UCSD-AML1 (cell line): ENCODE results near the gene MSL2.
"Not testable (repeated sequence)": the region's sequence is repeated elsewhere in the genome, so short reads cannot be mapped to it uniquely, and the experiment has no call there.

Experiments
- DNase-seq: peaks from one replicate; lab custom pipeline; 2025; ENCODE audit not compliant: unreplicated experiment; lab: John Stamatoyannopoulos, UW

The MSL2 gene

GRCh38 chr3:136146981-136147729 is 49.0 kb downstream of the MSL2 start:
- DNase-seq, result no peak

- DNase-seq, result not testable (repeated sequence)
Observed at GRCh38 chr3:136144397-136144796, 51.7 kb downstream of the MSL2 start.

- DNase-seq, result no peak
Observed at GRCh38 chr3:136142592-136142991, 53.5 kb downstream of the MSL2 start.

DNA sequence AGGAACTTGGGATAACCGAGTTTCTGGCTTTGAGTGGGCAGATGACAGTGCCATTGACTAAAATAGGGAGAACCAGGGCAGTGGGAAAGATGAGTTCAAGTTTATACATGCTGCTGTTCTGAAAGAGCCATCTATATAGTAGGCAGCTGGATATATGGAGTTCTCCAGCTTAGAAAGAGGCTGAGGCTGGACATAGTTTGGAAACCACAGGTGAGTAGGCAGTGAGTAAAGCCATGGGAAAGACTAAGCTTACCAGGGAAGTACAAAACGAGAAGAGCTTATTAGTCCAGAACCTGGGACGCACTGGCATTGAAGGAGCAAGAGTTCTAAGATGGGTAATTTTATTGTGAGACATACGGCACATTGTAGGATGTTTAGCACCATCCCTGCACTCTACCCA is 54.2 kb downstream of the MSL2 start:
- no peak for DNase-seq

GRCh38 chr3:136141291-136141785 is 54.8 kb downstream of the MSL2 start:
- no peak for DNase-seq

DNA sequence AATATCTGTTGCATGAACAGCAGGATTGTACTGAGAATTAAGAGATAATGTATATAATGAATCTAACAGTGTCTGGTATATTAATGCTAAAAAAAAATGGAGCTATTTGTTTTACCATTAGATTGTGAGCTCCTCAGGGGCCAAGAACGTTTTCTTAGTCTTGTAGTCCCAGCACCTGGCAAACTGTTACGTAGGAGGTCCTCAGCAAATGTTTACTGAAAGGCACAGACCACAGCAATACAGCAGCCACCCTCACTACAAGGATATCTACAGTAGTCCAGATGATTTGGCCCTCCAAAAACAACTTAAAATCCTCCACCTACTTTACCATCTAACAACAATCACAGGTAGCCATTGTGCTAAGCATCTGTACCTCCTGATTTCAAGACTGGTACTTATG is 59.7 kb downstream of the MSL2 start:
- DNase-seq, result no peak

- DNase-seq, result no peak
Observed at GRCh38 chr3:136135039-136135802, 60.9 kb downstream of the MSL2 start.

GRCh38 chr3:136134091-136134490 is 62.0 kb downstream of the MSL2 start:
- DNase-seq, result no peak

- not testable (repeated sequence) for DNase-seq
Observed at GRCh38 chr3:136131647-136132046, 64.5 kb downstream of the MSL2 start.

DNA sequence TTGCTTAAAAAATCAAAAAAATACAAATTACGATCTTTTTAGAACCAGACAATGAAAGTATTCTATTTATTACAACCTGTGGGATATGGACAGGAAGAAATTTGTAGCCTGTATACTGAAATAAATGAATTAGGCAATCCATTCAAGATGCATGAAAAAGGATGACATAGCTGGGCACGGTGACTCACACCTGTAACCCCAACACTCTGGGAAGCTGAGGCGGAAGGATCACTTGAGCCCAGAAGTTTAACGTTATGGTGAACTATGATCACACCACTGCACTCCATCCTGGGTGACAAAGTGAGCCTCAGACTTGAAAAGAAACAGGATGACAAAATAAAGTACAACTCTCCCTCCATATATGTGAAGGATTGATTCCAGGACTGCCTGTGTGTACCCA is 74.1 kb downstream of the MSL2 start:
- DNase-seq, result no peak

DNA sequence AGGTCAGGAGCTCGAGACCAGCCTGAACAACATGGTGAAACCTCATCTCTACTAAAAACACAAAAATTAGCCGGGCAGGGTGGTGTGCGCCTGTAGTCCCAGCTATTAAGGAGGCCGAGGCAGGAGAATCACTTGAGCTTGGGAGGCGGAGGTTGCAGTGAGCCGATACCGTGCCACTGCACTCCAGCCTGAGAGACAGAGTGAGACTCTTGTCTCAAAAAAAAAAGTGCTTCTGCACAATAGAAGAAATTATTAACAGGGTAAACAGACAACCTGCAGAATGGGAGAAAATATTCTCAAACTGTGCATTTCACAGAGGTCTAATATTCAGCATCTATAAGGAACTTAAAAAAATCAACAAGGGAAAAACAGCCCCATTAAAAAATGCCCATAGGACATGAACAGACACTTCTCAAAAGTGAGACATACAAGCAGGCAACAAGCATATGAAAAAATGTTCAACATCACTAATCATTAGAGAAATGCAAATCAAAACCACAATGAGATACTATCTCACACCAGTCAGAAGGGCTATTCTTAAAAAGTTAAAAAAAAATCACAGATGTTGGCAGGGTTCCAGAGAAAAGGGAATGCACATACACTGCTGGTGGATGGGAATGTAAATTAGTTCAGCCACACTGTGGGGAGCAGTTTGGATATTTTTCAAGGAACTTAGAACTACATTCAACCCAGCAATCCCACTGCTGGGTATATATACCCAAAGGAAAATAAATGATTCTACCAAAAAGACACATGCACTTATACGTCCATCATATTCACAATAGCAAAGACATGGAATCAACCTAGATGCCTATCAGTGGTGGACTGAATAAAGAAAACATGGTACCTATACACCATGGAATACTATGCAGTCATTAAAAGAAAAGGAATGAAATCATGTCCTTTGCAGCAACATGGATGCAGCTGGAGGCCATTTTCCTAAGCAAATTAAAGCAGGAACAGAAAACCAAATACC is 75.5 kb downstream of the MSL2 start:
- no peak for DNase-seq

- not testable (repeated sequence) for DNase-seq
Observed at GRCh38 chr3:136119783-136120182, 76.4 kb downstream of the MSL2 start.

DNA sequence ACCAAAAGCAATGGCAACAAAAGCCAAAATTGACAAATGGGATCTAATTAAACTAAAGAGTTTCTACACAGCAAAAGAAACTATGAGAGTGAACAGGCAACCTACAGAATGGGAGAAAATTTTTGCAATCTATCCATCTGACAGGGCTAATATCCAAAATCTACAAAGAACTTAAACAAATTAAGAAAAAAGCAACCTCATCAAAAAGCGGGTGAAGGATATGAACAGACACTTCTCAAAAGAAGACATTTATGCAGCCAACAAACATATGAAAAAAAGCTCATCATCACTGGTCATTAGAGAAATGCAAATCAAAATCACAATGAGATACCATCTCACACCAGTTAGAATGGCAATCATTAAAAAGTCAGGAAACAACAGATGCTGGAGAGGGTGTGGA is 76.8 kb downstream of the MSL2 start:
- not testable (repeated sequence) for DNase-seq

DNA sequence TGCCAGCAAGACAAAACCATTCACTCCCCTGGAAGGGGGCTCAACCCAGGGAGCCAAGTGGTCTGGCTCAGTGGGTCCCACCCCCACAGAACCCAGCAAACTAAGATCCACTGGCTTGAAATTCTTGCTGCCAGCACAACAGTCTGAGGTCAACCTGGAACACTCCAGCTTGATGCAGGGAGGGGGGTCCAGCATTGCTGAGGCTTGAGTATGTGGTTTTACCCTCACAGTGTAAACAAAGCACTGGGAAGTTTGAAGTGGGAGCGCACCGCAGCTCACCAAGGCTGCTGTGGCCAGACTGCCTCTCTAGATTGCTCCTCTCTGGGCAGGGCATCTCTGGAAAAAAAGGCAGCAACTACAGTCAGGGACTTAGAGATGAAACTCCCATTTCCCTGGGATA is 81.7 kb downstream of the MSL2 start:
- DNase-seq, result no peak

GRCh38 chr3:136110481-136110880 is 85.7 kb downstream of the MSL2 start:
- no peak for DNase-seq

DNA sequence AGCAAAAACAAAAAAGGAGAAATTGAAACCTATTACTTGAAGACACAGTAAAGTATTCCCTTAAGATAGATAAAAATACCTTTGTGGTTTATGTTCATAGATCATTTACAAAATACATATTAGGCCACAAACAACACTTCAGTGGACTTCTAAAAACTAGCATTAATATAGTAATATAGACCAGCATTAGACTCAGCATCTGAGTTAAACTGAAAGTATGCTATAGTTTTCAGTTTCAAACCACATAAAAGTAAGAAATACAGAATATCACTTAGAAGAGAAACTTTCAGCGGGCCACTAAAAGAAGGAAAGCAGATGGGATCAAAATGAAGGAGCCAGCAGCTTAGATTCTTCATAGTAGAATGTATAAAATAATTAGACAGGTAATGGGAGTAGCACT is 86.6 kb downstream of the MSL2 start:
- no peak for DNase-seq

- no peak for DNase-seq
Observed at GRCh38 chr3:136106101-136106500, 90.0 kb downstream of the MSL2 start.

DNA sequence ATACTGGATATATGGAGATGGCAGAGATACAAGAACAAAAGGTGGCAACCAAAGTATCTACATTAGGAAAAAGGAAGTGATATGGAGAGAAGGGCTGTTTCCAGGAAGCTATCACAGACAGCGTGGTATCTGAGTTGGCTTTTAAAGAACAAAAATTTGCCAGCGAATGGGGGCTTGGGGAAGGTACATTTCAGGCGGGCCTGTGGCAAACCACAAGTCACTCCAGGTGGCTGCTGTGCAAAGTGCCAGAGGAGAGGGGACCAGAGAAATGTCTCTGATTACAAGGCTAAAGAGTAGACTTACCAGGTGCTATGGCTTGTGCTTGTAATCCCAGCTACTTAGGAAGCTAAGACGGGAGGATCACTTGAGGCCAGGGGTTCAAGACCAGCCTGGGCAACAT is 91.1 kb downstream of the MSL2 start:
- DNase-seq, result no peak
